ENCODE measurements around the gene CCDC201.

DNA sequence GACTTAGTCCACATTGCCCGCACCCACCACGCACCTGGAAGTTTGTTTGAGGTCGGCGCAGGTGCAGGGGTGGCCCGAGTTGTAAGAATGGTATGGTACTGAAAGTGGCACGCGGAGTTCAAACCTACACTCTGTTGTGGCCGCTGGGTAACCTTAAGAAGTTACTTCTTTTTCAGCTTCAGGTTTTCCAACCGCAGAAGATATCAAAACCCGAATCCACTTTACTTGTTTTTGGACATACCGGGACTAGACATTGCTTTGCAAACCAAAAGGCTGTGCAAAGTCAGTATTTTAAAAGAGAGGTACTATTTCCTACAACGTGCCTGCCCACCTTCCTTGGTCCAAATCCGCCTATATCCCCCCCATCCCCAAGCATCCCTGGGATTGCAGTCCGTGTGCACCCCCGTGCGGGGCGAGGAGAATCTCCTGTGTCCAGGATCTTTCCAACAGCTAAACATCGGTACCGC lies 47.1 kb upstream of the CCDC201 start:
- TF ChIP-seq SUZ12 (IDR thresholded peaks at IDR 0.05; ENCODE audit: extremely low read depth, insufficient read depth, insufficient read length), result no peak
- no peak for TF ChIP-seq ZNF274 (IDR thresholded peaks at IDR 0.05; ENCODE audit: low read depth, low read length)

Data from NT2/D1 (cell line).